Measurements from ENCODE around the gene LAMA2. TPM values are rescaled to one million over a fixed set of nuclear protein-coding genes. Genes with fewer than 3 reads are reported as not detected.

LAMA2 gene
- total RNA-seq, 1 donor from 2014 or later: 0.65 TPM

GRCh38 chr6:129546702-129547101 is 663.8 kb downstream of the LAMA2 start:
- Mint-ChIP-seq H3K9me3 (no peaks in the 10 kb centered on the region), H3K27ac (no peak overlapping the region), H3K4me1 (ENCODE audit: low read depth) (no peaks in the 10 kb centered on the region), H3K27me3 (ENCODE audit: insufficient read depth) (peaks cover 3% of the 10 kb centered on the region), H3K4me3 (no peak overlapping the region), H3K36me3 (ENCODE audit: low read depth) (no peaks in the 10 kb centered on the region)
- no peak for DNase-seq (ENCODE audit: low spot score)
- intact Hi-C loops (cut with micrococcal nuclease): no loop called here

GRCh38 chr6:129551486-129551885 is 668.5 kb downstream of the LAMA2 start:
- no peak overlapping the region for H3K27ac Mint-ChIP-seq
- no peaks in the 10 kb centered on the region for H3K9me3 Mint-ChIP-seq
- peaks cover 12% of the 10 kb centered on the region for H3K27me3 Mint-ChIP-seq (ENCODE audit: insufficient read depth)
- no peak overlapping the region for H3K4me3 Mint-ChIP-seq
- intact Hi-C loops (cut with micrococcal nuclease): no loop called here
- H3K4me1 Mint-ChIP-seq (ENCODE audit: low read depth): no peaks in the 10 kb centered on the region
- no peaks in the 10 kb centered on the region for H3K36me3 Mint-ChIP-seq (ENCODE audit: low read depth)
- no peak for DNase-seq (ENCODE audit: low spot score)

DNA sequence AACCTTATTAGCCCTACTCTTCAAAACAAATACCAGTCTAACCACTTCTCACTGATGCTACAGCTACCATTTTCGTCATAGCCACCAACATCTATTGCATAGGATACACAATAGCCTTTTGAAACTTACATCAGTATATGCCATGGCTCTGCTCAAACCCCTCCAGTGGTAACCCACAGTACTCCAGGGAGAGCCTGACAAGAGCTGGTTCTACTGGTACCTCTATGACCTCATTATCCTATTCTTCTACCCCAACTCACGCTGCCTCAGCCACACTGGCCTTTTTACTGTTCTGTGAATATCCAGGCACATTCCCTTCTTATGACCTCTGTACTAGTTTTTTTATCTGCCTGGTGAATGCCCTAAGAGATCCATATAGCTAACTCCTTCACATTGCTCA is 669.5 kb downstream of the LAMA2 start:
- no peak for DNase-seq (ENCODE audit: low spot score)
- no peaks in the 10 kb centered on the region for H3K9me3 Mint-ChIP-seq
- no peaks in the 10 kb centered on the region for H3K36me3 Mint-ChIP-seq (ENCODE audit: low read depth)
- intact Hi-C loops (cut with micrococcal nuclease): no loop called here
- H3K4me3 Mint-ChIP-seq: no peak overlapping the region
- no peaks in the 10 kb centered on the region for H3K4me1 Mint-ChIP-seq (ENCODE audit: low read depth)
- no peak overlapping the region for H3K27ac Mint-ChIP-seq
- H3K27me3 Mint-ChIP-seq (ENCODE audit: insufficient read depth): peaks cover 12% of the 10 kb centered on the region

GRCh38 chr6:129555206-129555832 is 672.4 kb downstream of the LAMA2 start:
- H3K27ac Mint-ChIP-seq: no peak overlapping the region
- H3K9me3 Mint-ChIP-seq: no peaks in the 10 kb centered on the region
- intact Hi-C loops (cut with micrococcal nuclease): no loop called here
- peaks cover 12% of the 10 kb centered on the region for H3K27me3 Mint-ChIP-seq (ENCODE audit: insufficient read depth)
- no peak overlapping the region for H3K4me3 Mint-ChIP-seq
- DNase-seq (ENCODE audit: low spot score): no peak
- H3K36me3 Mint-ChIP-seq (ENCODE audit: low read depth): no peaks in the 10 kb centered on the region
- H3K4me1 Mint-ChIP-seq (ENCODE audit: low read depth): no peaks in the 10 kb centered on the region

DNA sequence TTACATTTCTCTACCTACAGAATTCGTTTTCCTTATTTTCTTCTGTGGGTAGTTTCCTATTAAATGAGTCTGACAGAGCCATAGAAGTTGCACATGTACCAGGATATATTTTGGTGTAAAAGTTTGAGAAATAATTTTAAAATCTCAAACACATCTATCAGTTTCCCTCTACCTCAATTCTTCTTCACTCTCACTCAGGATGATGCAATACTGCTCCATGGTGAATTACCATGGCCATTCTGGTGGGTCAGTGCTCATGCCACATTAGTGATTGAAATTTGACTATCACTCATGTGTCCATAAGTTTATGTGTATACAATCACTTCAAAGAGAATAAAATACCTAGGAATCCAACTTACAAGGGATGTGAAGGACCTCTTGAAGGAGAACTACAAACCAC is 675.3 kb downstream of the LAMA2 start:
- DNase-seq (ENCODE audit: low spot score): no peak
- Mint-ChIP-seq H3K27ac (no peak overlapping the region), H3K27me3 (ENCODE audit: insufficient read depth) (peaks cover 6% of the 10 kb centered on the region), H3K4me3 (no peak overlapping the region), H3K9me3 (no peaks in the 10 kb centered on the region), H3K4me1 (ENCODE audit: low read depth) (no peaks in the 10 kb centered on the region), H3K36me3 (ENCODE audit: low read depth) (no peaks in the 10 kb centered on the region)
- intact Hi-C loops (cut with micrococcal nuclease): no loop called here

DNA sequence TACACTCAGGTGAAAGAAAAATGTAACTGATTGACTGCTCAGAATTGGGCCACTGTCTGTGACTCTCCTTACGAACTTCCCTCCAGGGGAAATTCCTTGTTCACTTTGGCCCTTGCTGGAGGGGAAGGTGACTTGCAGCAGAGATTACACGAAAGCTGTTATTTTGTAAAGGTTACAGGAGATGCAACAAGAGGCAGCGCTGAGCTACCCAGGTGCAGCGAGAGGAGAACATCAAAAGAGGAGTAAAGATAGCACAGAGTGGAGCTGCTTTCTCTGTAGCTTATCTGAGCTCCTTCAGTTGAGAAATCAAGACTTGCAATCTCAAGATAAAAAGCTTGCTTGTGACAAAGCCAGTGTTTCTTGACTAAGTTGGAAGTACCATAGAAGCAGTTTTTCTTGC is 682.4 kb downstream of the LAMA2 start:
- peaks cover 1% of the 10 kb centered on the region for H3K36me3 Mint-ChIP-seq (ENCODE audit: low read depth)
- H3K27me3 Mint-ChIP-seq (ENCODE audit: insufficient read depth): peaks cover 10% of the 10 kb centered on the region
- H3K4me3 Mint-ChIP-seq: no peak overlapping the region
- H3K9me3 Mint-ChIP-seq: no peaks in the 10 kb centered on the region
- no peaks in the 10 kb centered on the region for H3K4me1 Mint-ChIP-seq (ENCODE audit: low read depth)
- H3K27ac Mint-ChIP-seq: no peak overlapping the region
- intact Hi-C loops (cut with micrococcal nuclease): no loop called here
- DNase-seq (ENCODE audit: low spot score): no peak

DNA sequence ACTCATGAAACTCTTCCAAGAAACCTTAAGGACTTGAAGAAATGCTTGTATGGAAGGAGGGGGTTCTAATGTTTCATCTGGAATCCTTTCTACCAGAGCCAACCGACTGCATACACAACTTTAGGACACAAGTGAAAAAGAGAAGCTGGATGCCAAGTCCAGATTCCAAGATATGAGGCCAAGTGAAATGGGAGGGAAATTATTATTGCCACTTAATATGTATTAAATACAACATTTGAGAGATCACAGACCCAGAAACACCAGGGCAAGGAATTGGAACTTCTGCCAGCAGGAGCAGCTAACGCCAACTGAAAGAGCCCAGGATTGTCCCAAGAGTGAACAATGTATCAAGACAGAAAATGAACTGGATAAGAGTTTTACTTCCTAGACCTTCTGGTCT is 682.9 kb downstream of the LAMA2 start:
- Mint-ChIP-seq H3K36me3 (ENCODE audit: low read depth) (peaks cover 1% of the 10 kb centered on the region), H3K27ac (no peak overlapping the region), H3K4me3 (no peak overlapping the region), H3K9me3 (no peaks in the 10 kb centered on the region), H3K27me3 (ENCODE audit: insufficient read depth) (peaks cover 10% of the 10 kb centered on the region), H3K4me1 (ENCODE audit: low read depth) (no peaks in the 10 kb centered on the region)
- DNase-seq (ENCODE audit: low spot score): no peak
- intact Hi-C loops (cut with micrococcal nuclease): loop anchor here (2.0 kb wide), 2 partner anchors 195 to 841 kb away; no protein-coding TSS in a partner anchor
